K562 (cell line): ENCODE results near the gene FATE1. TPM values are rescaled to one million over a fixed set of nuclear protein-coding genes. Genes with fewer than 3 reads are reported as not detected.

Experiments
- ATAC-seq: fragments of 200-7000 bp; cut with Tn5 transposase; 3 replicates; pipeline ENCODE4 v1.9.1; 2020; ENCODE audit warnings: moderate library complexity
- BruUV-seq: library from RNA; stranded (reverse); fragments of 400-500 nt; replicated peaks from 2 replicates; lab custom pipeline; 2021; lab: Mats Ljungman, UMichigan
- CTCF ChIA-PET: fragments of 300-600 bp; formaldehyde crosslinking; extraction: SDS; loops from one replicate; lab custom pipeline; 2021; ENCODE audit warnings: low intra/inter-chr PET ratio; lab: Yijun Ruan, JAX
- POLR2A ChIA-PET: fragments of 300-600, 350-650 bp; sonication (Branson Sonifier 250); formaldehyde crosslinking; extraction: SDS; loops from one replicate; lab custom pipeline; 2021; ENCODE audit warnings: antibody characterized with exemption, inconsistent platforms; lab: Yijun Ruan, JAX
- DNase-seq, 4 experiments: peaks; one replicate each; pipeline versions ENCODE4 v3.0.0 to v3.0.0-alpha.2; 2011 to 2018; ENCODE audit warnings: low spot score in 3 of 4, mixed read lengths in 3 of 4; ENCODE audit errors: extremely low read depth in 1 of 4
- FAIRE-seq: peaks from 2 replicates; lab custom pipeline; 2011; peaks lifted over from hg19 to GRCh38; lab: Jason Lieb, UNC
- H2AFZ ChIP-seq: 2 replicates; pipeline ENCODE4 v1.6.0; 2011; ENCODE audit warnings: low read depth, low read length, control low read depth, inconsistent platforms
- H3K27ac ChIP-seq: fragments of 200-600 bp; 3 replicates; pipeline ENCODE4 v1.8.0; 2011; ENCODE audit warnings: low read depth, mild to moderate bottlenecking, control low read depth, inconsistent platforms, low read length, moderate library complexity, mixed read lengths; ENCODE audit errors: extremely low read depth
- H3K27me3 ChIP-seq, 2 experiments: fragments of 300-600 bp in 1 of 2; 2 replicates in 1 of 2; 3 replicates in 1 of 2; pipeline versions ENCODE4 v1.6.0 to v1.8.0; 2011; ENCODE audit warnings: inconsistent platforms in 2 of 2, low read length in 2 of 2, mild to moderate bottlenecking in 1 of 2, mixed read lengths in 1 of 2, moderate library complexity in 1 of 2; ENCODE audit not compliant: control insufficient read depth in 2 of 2, insufficient read depth in 2 of 2
- H3K36me3 ChIP-seq: fragments of 300-600 bp; 3 replicates; pipeline ENCODE4 v1.8.0; 2011; ENCODE audit warnings: mild to moderate bottlenecking, low read length, inconsistent platforms; ENCODE audit not compliant: control insufficient read depth, insufficient read depth
- H3K4me1 ChIP-seq, 2 experiments: fragments of 200-600 bp in 1 of 2; replicated peaks in 1 of 2; 2 replicates in 1 of 2; 3 replicates in 1 of 2; pipeline versions ENCODE4 v1.5.1 to v1.8.0; 2011; ENCODE audit warnings: inconsistent platforms in 2 of 2, low read length in 2 of 2, mild to moderate bottlenecking in 1 of 2, mixed read lengths in 1 of 2, moderate library complexity in 1 of 2; ENCODE audit not compliant: control insufficient read depth in 2 of 2, insufficient read depth in 2 of 2
- H3K4me2 ChIP-seq: 2 replicates; pipeline ENCODE4 v1.6.1; 2011; ENCODE audit warnings: low read length, control low read depth, inconsistent platforms, mixed read lengths; ENCODE audit not compliant: insufficient read depth
- H3K4me3 ChIP-seq: fragments of 200-600 bp; sonication (generic), shearing (Covaris generic); 2 replicates; pipeline ENCODE4 v1.5.1; 2016; ENCODE audit warnings: control low read depth, inconsistent platforms
- H3K79me2 ChIP-seq: fragments of 200-600 bp; 3 replicates; pipeline ENCODE4 v1.8.0; 2011; ENCODE audit warnings: low read length, inconsistent platforms; ENCODE audit not compliant: control insufficient read depth, insufficient read depth
- H3K9ac ChIP-seq, 2 experiments: 2 replicates each; pipeline versions ENCODE4 v1.6.0 to v1.6.1; 2011; ENCODE audit warnings: low read depth in 2 of 2, low read length in 2 of 2, control low read depth in 1 of 2, inconsistent platforms in 1 of 2, mild to moderate bottlenecking in 1 of 2, mixed read lengths in 1 of 2; ENCODE audit not compliant: insufficient read depth in 1 of 2
- H3K9me1 ChIP-seq: one replicate; pipeline ENCODE4 v1.6.0; 2011; ENCODE audit warnings: inconsistent platforms, mild to moderate bottlenecking, low read length, moderate library complexity; ENCODE audit not compliant: control insufficient read depth, insufficient read depth
- H3K9me3 ChIP-seq: replicated peaks from 2 replicates; pipeline ENCODE4 v1.5.1; 2011; ENCODE audit warnings: low read depth, low read length, inconsistent platforms; ENCODE audit not compliant: control insufficient read depth, insufficient read depth
- H4K20me1 ChIP-seq: replicated peaks from 2 replicates; pipeline ENCODE4 v1.6.1; 2011; ENCODE audit warnings: low read length, inconsistent platforms, mixed read lengths; ENCODE audit not compliant: control insufficient read depth, insufficient read depth
- CREM ChIP-seq: IDR thresholded peaks from 2 replicates; pipeline ENCODE4 v1.6.1; 2014; ENCODE audit warnings: antibody characterized with exemption, low read depth
- CTCF ChIP-seq, 3 experiments: IDR thresholded peaks in 2 of 3; conservative IDR thresholded peaks in 1 of 3; 2 replicates each; pipeline ENCODE4 v1.5.1; 2011 to 2012; ENCODE audit warnings: low read length in 3 of 3, mild to moderate bottlenecking in 3 of 3, control low read depth in 2 of 3, improper control_type of control experiment in 1 of 3, inconsistent platforms in 1 of 3, low read depth in 1 of 3, mixed read lengths in 1 of 3, moderate library complexity in 1 of 3; ENCODE audit not compliant: insufficient read depth in 2 of 3
- DDX20 ChIP-seq: fragments of 450-650 bp; IDR thresholded peaks from 2 replicates; pipeline ENCODE4 v1.6.1; 2016; ENCODE audit warnings: missing genetic modification characterization, low read depth, mild to moderate bottlenecking, missing compliant biosample characterization, moderate library complexity
- NRF1 ChIP-seq, 2 experiments: fragments of 450-650 bp; IDR thresholded peaks in 1 of 2; conservative IDR thresholded peaks in 1 of 2; 2 replicates each; pipeline ENCODE4 v1.6.1; 2014; ENCODE audit warnings: mild to moderate bottlenecking in 2 of 2
- REST ChIP-seq, 2 experiments: fragments of 450-650 bp; formaldehyde crosslinking in 1 of 2; IDR thresholded peaks; 2 replicates each; pipeline versions ENCODE4 v1.4.0 to v1.6.1; 2014 to 2020; ENCODE audit warnings: mild to moderate bottlenecking in 2 of 2, borderline replicate concordance in 1 of 2, low read depth in 1 of 2
- SMC3 ChIP-seq: conservative IDR thresholded peaks from 2 replicates; pipeline ENCODE4 v1.6.1; 2011; ENCODE audit warnings: low read depth, low read length, improper control_type of control experiment; ENCODE audit not compliant: insufficient read depth
- ZNF277 ChIP-seq: fragments of 250-450 bp; sonication (Bioruptor Pico); IDR thresholded peaks from 2 replicates; pipeline ENCODE4 v1.8.0; 2022; ENCODE audit warnings: inconsistent platforms, mild to moderate bottlenecking, moderate library complexity, borderline replicate concordance
- WGBS: fragments of 100-300 bp; shearing (Covaris generic); methylation state at CpG from one replicate; pipeline ENCODE4 v1.1.6; 2016; ENCODE audit warnings: low coverage, mixed read lengths; ENCODE audit not compliant: insufficient coverage; ENCODE audit errors: missing lambda C conversion rate; 5-methylcytosine and 5-hydroxymethylcytosine counted together
- in situ Hi-C: fragments of 300-500 bp; cut with MboI; formaldehyde crosslinking; loops from 4 replicates; pipeline ENCODE4 v1.15.0; 2018; ENCODE audit warnings: inconsistent platforms, mixed read lengths
- intact Hi-C: fragments of 100-400 bp; cut with micrococcal nuclease; formaldehyde crosslinking; loops from 2 replicates; pipeline ENCODE4 v1.14.2; 2022
- polyA plus RNA-seq, 8 experiments: library from polyadenylated mRNA; depleted of rRNA in 4 of 8; stranded (reverse) in 5 of 8; unstranded in 3 of 8; fragments of >200 nt; fragmentation: Nextera tagmentation in 2 of 8; fragmentation: Illumina TruSeq in 1 of 8; extraction: Ambion mirVana in 2 of 8; extraction: Trizol in 1 of 8; gene quantifications; 2 replicates each; pipeline versions ENCODE4 v1.2.1 to v1.2.3, GENCODE V29; 2011 to 2014; ENCODE audit warnings: inconsistent platforms in 1 of 8, missing spikeins in 1 of 8
- total RNA-seq, 7 experiments: library from RNA; depleted of rRNA in 6 of 7; stranded (reverse); fragments of >200 nt in 6 of 7; fragmentation: Illumina TruSeq in 2 of 7; extraction: Trizol in 2 of 7; gene quantifications; 2 replicates each; pipeline versions ENCODE4 v1.2.1 to v1.2.3, GENCODE V29; 2011 to 2021; ENCODE audit warnings: low replicate concordance in 1 of 7

Gene FATE1
- total and polyA plus RNA-seq, 9 of the 15 experiments (the other 6 are each of a cell fraction or from before 2014, with no cell fraction given) = not detected

- no TSS peak for BruUV-seq
- POLR2A ChIA-PET = interaction anchor here (0.6 to 0.8 kb wide), 3 partner anchors 11 to 1137 kb away, joined by 3 to 4 read pairs (median 4); no protein-coding TSS in a partner anchor
- intact Hi-C loops (loop anchor here (2.0 kb wide), 1 partner anchor 216 kb away; no protein-coding TSS in a partner anchor), in situ Hi-C loops (no loop called here)
- Histone ChIP-seq H3K79me2 (no peaks in the 10 kb centered on the region), H3K4me3 (no peak overlapping the region), H3K36me3 (no peaks in the 10 kb centered on the region), H3K27ac (no peak overlapping the region), H3K4me1 (peaks cover 0 to 7% of the 10 kb centered on the region in 2 experiments; a peak in 2 of 5 replicates), H3K9me3 (no peaks in the 10 kb centered on the region), H3K27me3 (no peaks in the 10 kb centered on the region; a peak in 1 of 5 replicates), H3K9ac (no peak overlapping the region), H4K20me1 (no peaks in the 10 kb centered on the region), H2AFZ (0 out of 2 replicates have a peak overlapping the region, but pooled peaks have one; percentile 26), H3K4me2 (no peak overlapping the region), H3K9me1 (no peaks in the 10 kb centered on the region)
- CTCF ChIA-PET = no interaction called here
- whole genome bisulfite sequencing = 8% methylated on average over 13 of the region's 24 CpGs
- DNase-seq = peak; percentile 59 to 65 (median 64)
- peak; percentile 56 for FAIRE-seq
- ATAC-seq = peak; percentile 99
- TF ChIP-seq REST (IDR thresholded peaks at IDR 0.05; ENCODE audit: borderline replicate concordance) (peak; percentile 36; the same call in 1 of the 2 replicates), REST (CRISPR knock-in tag; IDR thresholded peaks at IDR 0.05; ENCODE audit: low read depth) (no peak), ZNF277 (CRISPR knock-in tag) (no peak), CREM (peak; percentile 27; the same call in 1 of the 2 replicates), NRF1 (conservative IDR thresholded peaks at IDR 0.05 in 1 of 2, IDR thresholded peaks at IDR 0.05 in 1 of 2) (peak; percentile 58 to 67), DDX20 (tag) (no peak), CTCF (IDR thresholded peaks at IDR 0.05 in 2 of 3, conservative IDR thresholded peaks at IDR 0.05 in 1 of 3; ENCODE audit: insufficient read depth in 2 of 3, low read depth in 1 of 3, low read length in 3 of 3) (peak; percentile 74 to 81 (median 74)), SMC3 (peak; percentile 69)
These were observed 6.5 kb downstream of the FATE1 start for GRCh38 chrX:151722241-151722846.
